Activated CD4-positive, CD25-positive, alpha-beta regulatory T cell treated with anti-CD3 and anti-CD28 coated beads, Interleukin-2, amount 50 U/mL, for 16 hours (primary cell): Measurements from ENCODE around the gene APH1B.
"Not testable (repeated sequence)": the region's sequence is repeated elsewhere in the genome, so short reads cannot be mapped to it uniquely, and the experiment has no call there.

Experiments used
- DNase-seq: peaks from one replicate; pipeline ENCODE4 v3.0.0-alpha.2; 2020; ENCODE audit warnings: low read depth, low spot score

Gene APH1B

DNA sequence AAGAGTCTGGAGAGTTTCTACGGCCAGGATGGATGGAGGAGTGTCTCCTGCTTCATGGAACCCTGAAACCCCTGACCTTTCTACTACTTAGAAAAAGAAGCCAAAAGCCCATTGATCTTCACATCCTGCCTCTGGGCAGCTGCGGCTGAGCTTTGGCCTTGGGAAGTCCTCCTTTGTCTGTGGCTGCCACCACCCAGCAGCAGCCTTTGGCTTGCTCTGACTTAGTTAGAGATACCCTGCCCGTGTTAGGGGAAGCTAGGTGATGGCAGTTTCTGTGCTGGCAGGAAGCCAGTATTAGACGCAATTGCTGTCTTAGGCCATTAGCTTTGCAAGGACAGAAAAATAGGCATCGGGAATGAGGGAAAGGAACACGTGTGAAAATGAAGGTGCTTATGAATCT is 18.8 kb downstream of the APH1B start:
- no peak for DNase-seq

DNA sequence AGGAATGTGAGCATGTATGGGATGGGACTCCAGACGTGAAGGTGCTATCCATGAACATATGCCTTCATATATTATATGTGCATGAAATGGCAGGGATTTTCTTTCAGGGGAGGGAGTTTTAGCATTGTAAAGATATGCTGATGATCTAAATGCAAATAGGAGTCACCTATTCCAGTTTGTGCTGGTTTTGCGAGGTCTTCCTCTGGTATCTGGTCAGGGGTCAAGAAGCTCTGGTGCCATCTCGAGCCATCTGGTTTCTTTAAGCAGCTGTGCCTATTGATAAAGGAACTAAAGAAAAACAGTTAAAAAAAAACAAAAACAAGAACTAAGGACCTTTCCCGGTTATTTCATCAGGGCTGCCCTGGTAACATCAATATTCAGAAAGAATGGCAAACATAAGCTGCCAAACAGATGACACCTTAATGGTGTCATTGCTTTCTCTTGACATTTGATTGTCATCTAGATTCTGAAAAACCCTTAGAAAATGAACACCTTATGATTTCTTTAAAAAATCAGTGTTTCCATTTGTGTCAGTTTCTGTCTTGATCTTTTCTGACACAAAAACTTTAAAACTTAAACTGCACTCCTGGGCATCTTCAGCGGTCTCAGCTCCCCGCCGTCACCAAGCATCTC is 22.7 kb downstream of the APH1B start:
- no peak for DNase-seq

DNA sequence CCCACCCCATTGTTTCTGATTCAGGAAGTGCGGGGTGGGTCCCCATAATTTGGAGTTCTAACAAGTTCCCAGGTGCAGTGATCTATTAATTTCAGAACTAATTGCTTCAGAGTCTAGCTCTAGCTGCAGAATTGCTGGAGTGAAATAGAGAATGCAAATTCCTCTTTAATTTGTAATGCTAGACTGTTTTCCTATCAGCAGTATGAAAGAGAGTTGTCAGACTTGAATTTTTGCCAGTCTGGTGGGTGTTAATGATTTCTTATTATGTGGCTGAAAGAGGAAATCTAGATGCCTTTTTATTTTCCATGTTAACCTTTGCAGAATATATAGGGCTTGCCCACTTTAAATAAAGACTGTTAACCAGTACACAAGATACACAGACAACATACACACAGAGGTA is 23.7 kb downstream of the APH1B start:
- DNase-seq, result no peak

DNA sequence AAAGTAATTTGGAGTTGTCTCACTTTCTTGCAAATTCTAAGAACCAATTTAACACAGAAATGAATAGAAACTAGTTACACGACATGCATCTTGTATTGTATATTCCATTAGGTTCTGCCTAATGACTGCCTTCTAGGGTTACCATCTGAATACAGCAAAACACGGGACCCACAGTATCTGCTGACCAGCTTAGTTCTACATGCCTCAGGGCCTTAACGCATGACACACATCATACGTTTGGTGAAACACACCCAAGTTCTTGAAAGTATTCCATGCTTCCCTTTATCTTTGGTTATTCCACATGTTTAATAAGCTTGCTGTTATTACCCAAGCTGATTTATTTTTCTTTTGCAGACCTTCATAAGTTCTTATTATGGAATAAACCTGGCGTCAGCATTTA is 27.9 kb downstream of the APH1B start:
- no peak for DNase-seq

DNA sequence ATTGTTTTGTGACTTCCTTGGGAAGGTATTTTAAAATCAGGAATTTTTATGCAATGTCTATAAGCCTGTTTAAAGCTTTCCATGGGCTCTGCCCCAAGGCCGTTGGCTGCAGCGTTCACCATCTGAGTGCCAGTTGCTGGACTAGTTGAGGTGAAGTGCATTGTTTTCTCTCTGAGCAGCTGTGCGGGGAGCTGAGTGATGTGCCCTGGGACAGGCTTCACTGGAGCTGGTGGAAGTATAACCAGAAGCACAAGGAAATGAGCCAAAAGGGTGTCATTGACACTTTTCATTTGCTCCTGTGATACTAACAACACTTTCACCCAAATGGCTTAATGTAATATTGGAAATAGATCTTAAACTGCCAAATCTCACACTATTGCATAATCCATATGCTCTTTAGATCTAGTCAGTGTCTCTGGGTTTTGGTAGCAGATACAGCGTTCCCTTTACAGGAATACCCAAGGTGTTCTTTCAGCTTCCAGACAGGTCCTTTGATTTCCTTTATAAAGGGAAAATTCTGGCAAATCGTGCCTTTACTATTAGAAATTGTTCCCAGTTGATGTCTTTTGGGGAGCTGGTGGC is 29.2 kb downstream of the APH1B start:
- DNase-seq, result no peak

DNA sequence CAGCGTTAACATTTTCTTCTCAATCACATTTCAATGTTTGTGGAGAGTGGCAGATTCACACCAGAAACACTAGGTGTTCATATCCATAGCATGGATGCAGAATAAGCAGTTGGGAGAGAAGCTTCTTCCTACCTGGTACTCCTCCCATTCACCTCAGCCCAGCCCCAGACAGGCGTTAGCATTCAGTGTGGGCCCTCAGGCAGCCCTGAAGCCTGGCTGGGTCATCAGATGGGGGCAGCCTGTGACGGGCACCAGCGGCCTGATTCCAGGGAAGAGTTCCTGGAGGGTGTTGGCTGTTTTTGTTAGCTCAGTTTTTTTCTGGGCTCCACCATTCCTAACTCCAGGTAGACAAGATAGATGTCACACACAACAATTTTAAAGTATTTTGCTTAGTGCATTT is 31.1 kb downstream of the APH1B start:
- no peak for DNase-seq

DNA sequence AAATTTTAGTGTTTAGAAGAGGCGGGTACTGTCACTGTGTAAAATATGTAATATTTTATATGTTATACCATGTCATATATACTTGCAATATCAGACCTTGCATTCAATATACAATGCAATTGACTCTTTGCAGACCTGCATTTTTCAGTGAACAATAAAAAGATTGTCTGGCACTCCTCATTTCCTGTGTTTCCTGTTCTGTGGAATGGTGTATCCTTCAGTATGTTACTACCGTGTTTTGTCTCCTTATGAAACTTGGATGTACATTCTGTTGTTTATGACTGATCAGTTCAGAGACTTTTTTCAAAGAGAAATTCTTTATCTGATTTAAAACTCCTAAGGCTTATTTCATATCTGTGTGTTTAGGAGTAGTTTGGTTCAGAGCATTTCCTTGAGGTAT is 31.5 kb downstream of the APH1B start:
- DNase-seq, result no peak

DNA sequence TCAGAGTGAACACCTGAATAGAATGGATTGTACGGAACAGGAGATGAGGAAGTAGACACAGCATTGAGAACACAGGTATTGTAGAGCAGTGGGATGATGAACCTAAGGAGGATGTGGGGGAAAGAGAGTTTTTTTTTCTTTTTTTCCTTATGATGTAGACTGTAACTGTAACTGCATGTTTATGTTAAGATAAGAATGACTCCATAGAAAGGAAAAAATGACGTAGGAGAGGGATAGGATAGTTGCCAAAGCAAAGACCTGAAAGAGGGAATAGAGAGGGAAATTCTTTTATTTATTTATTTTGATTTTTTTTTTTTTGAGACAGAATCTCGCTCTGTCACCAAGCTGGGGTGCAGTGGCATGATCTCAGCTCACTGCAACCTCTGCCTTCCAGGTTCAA is 33.2 kb downstream of the APH1B start:
- no peak for DNase-seq

DNA sequence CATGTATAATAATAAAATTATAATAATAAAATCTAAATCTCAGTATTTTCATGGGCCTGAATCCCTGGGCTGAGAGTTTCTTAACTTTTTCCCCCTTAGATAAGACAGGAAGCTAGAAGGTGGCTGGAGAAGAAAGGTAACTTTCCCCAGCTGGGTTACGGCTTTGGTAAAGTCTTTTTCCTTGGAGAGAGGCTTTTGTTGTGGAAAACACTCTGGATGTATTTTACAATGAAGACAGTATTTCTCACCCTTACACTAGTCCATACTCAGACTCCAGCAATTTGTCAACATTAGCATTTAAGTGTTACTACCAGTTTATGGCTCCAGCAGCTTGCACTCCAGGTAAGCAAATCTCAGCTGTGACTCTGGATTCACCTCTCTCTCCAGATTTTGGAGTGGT is 34.9 kb downstream of the APH1B start:
- DNase-seq, result no peak

DNA sequence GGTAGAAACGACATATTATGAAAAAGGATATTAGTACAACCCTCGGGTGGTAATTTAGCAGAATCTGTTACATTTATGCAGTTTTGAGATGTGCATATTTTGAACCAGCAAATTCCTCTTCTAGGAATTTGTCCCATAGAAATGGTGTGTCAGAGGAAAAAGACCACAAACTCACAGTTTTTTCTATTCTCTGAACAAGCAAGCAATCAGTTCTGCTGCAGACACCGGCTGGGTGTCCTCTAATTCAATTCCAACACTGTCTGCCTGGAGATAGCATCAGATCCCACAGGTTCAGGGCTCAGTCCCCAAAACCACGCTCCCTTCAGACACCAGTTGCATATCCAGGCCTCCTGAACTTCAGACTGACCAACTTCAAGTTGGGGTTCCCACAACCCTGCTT is 36.4 kb downstream of the APH1B start:
- DNase-seq, result no peak

DNA sequence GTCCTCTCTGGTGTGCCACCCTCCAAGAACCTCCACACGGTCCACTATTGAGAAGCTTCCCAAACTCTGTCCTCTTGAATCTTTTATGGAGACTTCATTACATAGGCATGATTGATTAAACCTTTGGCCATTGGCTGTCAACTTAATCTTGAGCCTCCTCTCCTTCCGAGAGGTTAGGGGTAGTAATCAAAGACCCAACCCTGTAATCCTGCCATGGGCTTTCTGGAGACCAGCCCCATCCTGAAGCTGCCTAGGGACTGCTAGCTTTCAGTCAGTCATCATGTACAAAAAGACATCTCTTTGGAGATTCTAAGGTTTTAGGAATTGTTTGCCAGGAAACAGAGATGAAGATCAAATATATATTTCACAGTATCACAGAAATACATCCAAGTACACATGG is 37.0 kb downstream of the APH1B start:
- no peak for DNase-seq

DNA sequence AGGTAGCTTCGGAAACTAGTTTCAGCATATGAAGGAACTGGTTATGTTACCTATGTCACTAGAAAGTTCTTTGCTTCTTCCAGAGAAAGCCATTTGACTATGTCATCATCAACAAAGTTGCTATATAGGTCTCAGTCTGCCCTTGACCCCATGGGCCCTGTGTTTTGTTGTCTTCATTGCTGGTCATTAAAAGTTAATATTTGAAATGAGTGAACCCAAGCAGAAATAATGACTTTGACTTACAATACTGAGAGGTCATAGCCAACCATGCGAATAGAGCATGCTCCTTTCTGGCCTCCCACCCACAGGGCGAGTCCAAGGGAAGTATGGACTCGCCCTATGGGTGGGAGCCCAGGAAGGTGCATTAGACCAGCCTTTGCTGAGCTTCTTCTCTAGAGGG is 40.9 kb downstream of the APH1B start:
- DNase-seq, result no peak

DNA sequence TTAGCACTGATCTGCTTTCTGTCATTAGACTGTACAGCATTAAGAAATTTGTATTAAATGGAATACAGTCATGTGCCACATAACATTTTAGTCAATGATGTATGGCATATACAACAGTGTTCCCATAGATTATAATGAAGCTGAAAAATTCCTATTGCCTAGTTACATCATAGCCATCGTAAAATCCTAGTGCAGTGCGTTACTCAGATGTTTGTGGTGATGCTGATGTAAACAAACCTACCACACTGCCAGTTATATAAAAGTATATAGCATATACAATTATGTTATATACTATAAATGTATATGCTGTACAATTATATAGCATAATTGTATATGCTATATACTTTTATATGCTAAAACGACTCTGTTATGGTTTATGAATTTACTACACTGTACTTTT is 41.7 kb downstream of the APH1B start:
- DNase-seq, result no peak

DNA sequence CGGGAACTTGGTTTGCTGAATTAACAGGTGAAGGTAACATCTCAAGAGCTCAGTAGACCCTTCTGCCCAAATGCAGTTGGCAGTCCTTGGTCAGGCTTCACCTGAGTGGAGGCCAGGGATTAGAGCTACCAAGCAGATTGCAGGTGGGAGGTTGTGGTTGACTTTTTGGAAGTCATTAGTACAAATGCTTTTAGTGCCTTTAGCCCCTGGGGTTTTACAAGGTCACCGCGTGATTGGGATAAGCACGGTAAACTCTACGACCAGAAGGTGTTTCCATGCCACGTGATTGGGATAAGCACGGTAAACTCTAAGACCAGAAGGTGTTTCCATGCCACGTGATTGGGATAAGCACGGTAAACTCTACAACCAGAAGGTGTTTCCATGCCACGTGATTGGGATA is 43.0 kb downstream of the APH1B start:
- not testable (repeated sequence) for DNase-seq

DNA sequence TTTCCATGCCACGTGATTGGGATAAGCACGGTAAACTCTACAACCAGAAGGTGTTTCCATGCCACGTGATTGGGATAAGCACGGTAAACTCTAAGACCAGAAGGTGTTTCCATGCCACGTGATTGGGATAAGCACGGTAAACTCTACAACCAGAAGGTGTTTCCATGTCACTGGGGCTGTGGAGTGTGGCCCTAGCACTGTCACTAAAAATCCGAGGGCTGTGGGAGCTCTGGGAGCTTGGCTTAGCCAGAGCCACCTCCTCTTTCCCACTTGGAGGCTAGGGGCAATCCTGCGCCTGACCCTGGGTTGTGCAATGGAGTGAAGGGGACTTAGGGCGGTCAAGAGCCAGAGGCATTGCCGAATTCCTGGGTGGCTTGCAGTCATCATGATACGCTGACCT is 43.6 kb downstream of the APH1B start:
- DNase-seq, result not testable (repeated sequence)

DNA sequence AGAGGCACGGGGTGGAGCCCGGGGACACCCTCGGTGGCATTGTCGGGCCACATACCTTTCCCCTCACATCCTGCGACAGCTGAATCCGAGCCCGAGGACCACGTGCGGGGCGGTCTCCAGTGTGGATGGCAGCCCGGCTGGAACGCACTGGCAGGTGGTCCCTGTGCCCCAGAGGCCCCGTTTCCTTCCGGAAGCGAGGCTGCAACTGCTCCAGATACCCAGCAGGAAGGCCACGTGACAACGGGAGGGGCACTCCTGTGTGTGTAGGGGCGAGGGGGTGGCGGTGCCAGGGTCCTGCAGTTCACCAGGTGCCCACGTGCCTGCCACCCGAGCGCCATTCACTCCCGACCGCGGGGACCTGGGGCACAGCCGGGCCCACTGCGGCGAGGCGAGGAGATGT is 44.1 kb downstream of the APH1B start:
- no peak for DNase-seq

DNA sequence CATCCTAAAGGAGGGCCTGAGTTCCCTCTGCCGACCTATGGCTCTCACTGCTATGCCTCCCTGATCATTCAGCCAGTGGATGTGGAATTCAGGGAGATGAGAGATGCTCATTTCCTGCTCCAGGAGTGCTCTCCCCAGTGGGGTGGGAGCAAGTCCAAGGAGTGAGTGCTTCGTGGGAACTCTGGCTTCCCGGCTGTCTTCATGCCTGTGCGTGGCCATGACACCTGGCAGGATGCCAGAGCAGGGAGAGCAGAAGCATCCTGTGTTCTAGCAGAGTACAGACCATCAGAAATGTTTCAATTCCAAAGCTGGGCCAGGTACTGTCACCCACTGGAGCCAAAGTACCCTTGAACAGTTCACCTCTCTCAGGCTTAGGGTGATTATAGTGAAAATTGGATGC is 45.1 kb downstream of the APH1B start:
- no peak for DNase-seq

DNA sequence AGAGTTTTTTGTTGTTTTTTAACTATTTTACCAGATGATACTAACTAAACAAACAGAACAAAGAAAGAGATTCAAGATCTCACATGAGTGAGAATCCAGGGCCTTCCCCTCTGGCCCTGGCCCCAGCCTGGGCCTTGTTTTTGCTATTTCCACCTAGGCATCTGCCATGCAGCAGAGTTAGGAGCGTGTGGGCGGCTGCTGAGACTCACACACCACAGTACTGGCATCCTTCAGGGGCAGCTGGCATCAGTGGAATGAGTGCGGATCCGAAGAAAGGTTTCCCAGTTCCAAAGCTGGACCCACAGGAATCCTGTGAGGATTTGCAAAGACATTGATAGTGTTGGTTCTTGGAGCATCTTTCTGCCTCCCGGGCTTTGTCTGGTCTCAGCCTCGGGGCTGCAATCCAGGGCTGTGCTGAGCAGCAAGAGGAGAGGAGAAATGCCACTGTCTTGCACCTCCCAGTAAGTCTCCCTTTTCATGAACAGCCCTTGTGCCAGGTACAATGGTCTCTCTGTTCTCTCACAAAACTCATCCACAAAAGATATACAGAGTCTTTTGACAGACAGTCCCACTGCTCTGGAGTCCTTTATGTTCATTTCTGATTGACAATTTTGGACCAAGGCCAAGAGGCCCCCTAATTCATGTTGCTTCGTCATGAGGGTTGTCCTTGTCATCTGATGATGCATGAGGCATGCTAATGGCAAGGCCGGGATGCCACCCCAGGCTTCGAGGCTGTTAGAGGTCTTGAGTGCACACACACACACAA is 46.6 kb downstream of the APH1B start:
- DNase-seq, result no peak

DNA sequence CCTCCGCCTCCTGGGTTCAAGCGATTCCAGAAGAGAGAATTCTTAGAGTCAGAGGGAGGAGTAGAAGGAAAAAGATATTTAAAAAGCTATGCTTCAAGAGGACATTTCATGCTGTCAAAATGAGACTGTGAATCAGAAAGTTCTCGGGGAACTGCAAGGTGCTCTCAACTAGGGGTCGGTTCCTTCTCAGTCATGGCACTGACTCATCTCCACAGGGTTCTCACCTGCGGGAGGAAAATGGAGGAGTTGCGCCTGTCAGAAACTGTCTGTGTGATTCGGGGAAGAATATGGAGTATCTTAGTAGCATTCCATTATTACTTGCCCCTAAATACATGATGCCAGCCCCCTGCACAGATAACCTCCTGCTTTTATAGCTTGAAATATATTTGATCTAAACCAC is 47.4 kb downstream of the APH1B start:
- no peak for DNase-seq

DNA sequence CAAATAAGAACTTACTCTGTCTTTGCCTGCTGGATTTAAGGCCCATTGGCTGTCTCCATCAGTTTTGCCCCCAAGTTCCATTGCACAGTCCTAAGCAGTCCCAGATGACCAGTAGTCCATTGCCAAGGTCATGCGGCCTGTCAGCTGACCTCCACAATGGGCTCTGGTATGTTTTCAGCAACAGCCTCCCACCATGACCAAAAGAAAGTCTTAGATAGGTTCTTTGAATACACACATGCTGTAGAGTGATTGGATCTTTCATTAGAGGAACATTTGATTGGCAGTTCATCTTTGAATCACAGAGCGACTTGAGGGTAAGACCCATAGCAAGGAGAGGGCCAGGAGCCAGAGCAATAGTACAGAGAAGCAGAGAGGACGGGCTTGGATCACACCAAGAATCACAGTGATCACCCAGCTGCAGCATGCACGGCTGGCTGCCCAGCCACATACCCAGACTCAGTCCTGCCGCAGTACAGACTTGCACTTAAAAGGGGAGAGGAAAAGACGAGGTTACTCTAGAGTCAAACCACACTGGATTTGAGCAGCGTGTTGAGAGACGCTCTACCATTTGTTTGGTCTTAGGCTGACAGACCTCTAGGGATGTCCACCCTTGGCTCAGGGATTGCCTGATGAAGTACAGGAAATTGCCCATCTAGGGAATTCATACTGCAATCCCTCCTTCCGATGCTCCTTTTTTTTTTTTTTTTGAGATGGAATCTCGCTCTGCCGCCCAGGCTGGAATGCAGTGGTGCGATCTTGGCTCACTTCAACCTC is 50.4 kb downstream of the APH1B start:
- DNase-seq, result no peak

DNA sequence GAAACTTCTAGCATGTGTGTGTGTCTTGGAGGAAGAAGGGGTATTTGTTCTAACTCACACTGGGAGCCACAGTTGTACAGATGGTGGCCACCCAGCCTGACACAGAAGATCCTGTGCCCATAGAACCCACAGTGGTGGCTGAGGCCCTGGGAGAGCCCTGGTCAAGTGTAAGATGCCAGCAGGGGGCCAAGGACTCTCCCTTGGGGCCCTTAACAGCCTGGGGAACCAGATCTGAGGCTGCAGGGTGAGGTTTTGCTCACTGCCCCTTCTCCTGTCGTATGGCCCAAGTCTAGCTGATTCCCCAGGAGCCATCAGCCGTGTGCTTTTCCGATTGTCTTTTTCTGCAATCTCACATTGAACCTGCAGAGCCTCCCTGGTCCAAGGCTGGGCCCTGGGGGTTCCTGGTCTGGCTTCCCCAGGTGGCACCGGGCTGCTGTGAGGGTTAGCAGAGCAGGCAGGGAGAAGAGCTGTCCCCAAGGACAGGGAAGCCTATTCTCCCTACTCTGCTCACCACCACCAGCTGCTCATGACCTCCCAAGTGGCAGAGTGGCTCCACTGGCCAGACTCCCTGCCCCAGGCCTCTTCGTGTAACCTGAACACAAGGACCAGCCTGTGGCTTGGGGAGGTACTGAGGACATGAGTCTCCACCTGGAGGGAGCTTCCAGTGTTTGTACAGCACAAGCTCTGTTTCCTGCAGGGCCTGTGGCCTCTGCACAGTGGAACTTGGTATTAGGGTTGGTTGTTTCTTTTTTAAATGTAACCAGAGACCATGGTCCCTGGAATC is 52.4 kb downstream of the APH1B start:
- no peak for DNase-seq

DNA sequence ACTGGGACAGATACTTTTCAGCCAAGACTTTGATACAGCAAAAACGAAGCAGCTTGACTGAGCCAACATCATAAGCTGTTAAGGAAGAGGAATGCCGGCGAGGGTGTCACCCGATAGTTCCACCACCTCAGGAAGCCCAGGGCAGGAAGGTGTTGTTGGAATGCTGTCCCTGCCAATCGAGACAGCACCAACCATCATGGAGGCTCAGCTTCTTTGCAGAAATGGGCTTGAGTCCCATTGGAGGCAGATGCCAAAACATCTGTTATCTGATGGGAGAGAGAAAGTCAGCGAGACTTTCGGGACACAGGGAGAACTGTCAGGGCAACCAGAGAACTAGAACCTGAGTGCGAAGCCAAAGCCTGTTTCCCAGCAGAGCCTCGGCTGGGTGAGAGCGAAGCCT is 53.5 kb downstream of the APH1B start:
- DNase-seq, result no peak
